AG04449 (cell line): ENCODE results near the gene ART5.
"Not testable (repeated sequence)": the region's sequence is repeated elsewhere in the genome, so short reads cannot be mapped to it uniquely, and the experiment has no call there.

ENCODE experiments used
- CTCF ChIA-PET: fragments of 350-600 bp; formaldehyde crosslinking; extraction: SDS; loops from one replicate; lab custom pipeline; 2021; ENCODE audit warnings: antibody characterized with exemption; lab: Yijun Ruan, JAX
- POLR2A ChIA-PET: fragments of 400-600, 350-600 bp; formaldehyde crosslinking; extraction: SDS; loops from one replicate; lab custom pipeline; 2020; ENCODE audit warnings: antibody characterized with exemption, inconsistent platforms; lab: Yijun Ruan, JAX
- DNase-seq: peaks from one replicate; pipeline ENCODE4 v3.0.0-alpha.2; 2010; ENCODE audit warnings: low read depth, low spot score
- H3K4me3 ChIP-seq: 2 replicates; pipeline ENCODE4 v1.5.1; 2011; ENCODE audit warnings: low read depth, mild to moderate bottlenecking, control low read depth, low read length
- CTCF ChIP-seq: IDR thresholded peaks from one replicate; pipeline ENCODE4 v1.5.1; 2011; ENCODE audit warnings: mild to moderate bottlenecking, moderate library complexity, low read length, control low read depth, inconsistent platforms; ENCODE audit not compliant: insufficient read depth; ENCODE audit errors: missing control alignments

ART5 gene

DNA sequence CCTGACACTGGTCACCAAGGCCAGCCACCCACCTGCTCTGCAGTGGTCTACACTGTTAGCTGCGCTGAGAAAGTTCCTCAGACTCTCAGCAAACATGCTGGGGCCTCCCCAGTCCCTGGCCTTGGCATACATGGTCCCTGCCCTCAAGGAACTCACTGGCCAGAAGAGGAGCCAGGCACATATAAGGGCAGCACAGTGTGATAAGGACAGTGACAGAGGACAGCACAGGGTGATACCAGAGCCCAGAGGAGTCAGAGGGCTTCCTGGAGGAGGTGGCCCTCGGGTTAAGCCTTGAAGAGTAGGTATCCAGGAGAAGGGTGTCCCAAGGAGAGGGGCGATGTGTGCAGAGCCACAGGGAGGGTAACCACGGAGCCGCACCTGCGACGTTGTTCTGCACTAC lies 3.8 kb upstream of the ART5 start:
- DNase-seq, result no peak
- ChIA-PET POLR2A (no interaction called here), CTCF (no interaction called here)
- no peak overlapping the region for H3K4me3 ChIP-seq
- no peak for TF ChIP-seq CTCF

- no peak for TF ChIP-seq CTCF
- no peak within 1 kb of the TSS for H3K4me3 ChIP-seq
- CTCF ChIA-PET, result no interaction called here
- no peak for DNase-seq
- POLR2A ChIA-PET, result no interaction called here
Observed at GRCh38 chr11:3644817-3645235, 3.0 kb upstream of the ART5 start, which contains the start of gene ART1. ART1 (plus strand) TSS chr11:3645128; CDS start chr11:3659214, 14,086 bp downstream.

DNA sequence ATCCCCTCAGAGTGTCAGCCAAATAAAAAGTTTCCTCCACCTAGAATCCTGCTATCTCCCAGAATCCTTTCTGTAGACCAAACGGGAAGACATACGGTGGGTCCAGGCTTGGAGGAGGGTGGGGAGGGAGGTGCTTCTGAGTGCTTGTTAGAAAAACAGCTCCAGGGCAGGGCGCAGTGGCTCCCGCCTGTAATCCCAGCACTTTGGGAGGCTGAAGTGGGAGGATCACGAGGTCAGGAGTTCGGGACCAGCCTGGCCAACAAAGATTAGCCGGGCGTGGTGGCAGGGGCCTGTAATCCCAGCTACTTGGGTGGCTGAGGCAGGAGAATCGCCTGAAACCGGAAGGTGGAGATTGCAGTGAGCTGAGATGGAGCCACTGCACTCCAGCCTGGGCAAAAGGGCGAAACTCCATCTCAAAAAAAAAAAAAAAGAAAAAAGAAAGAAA lies 1.3 kb upstream of the ART5 start:
- not testable (repeated sequence) for H3K4me3 ChIP-seq, DNase-seq
- ChIA-PET CTCF (interaction anchor here (1.4 kb wide), 1 partner anchor 12 kb away, joined by 3 read pairs; no protein-coding TSS in a partner anchor), POLR2A (interaction anchor here (1.1 kb wide), 1 partner anchor 16 kb away, joined by 3 read pairs; no protein-coding TSS in a partner anchor)

- no peak for TF ChIP-seq CTCF
- ChIA-PET CTCF (interaction anchor here (1.4 kb wide), 1 partner anchor 11 kb away, joined by 3 read pairs; no protein-coding TSS in a partner anchor), POLR2A (no interaction called here)
- DNase-seq, result no peak
- H3K4me3 ChIP-seq, result peak overlapping the region; percentile 58
Observed at GRCh38 chr11:3642071-3642951, 519 bp upstream of the ART5 start.

DNA sequence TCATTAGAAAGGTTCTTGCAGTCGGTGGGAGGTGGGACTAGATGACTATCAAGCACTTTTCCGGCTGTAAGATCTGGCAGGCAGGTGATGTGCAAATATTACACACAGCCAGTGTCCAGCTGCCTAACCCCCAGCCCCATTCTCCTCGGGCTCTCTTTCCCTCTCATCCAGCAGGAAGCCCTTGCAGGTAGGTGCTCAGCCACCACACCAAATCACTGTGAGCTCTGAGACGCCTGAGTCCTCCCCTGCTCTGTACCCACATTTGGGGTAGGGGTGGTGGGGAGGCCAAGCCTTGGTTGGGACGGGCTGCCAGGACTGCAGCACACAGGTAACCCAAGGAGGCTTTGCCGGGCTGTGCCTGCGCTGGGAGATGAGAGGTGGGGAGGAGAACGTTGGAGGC lies 601 bp downstream of the ART5 start:
- no peak for DNase-seq
- ChIA-PET CTCF (no interaction called here), POLR2A (no interaction called here)

GRCh38 chr11:3639841-3640240 lies 2.0 kb downstream of the ART5 start:
- no peak overlapping the region for H3K4me3 ChIP-seq
- no peak for DNase-seq
- CTCF ChIA-PET, result no interaction called here
- no peak for TF ChIP-seq CTCF
- POLR2A ChIA-PET, result no interaction called here

More for the DNA sequence above, 601 bp downstream of the ART5 start:
- no peak for TF ChIP-seq CTCF
- no peak overlapping the region for H3K4me3 ChIP-seq
